Upper lobe of left lung (tissue), 6 donors: ENCODE data around the gene COL18A1. TPM values are rescaled to one million over a fixed set of nuclear protein-coding genes. Genes with fewer than 3 reads are reported as not detected.
"Not testable (repeated sequence)": the region's sequence is repeated elsewhere in the genome, so short reads cannot be mapped to it uniquely, and the experiment has no call there.

Source experiments
- ATAC-seq, 2 donors: fragments of 200-7000 bp; cut with Tn5 transposase; one replicate each; pipeline ENCODE4 v1.9.1; 2022; ENCODE audit warnings: mild to moderate bottlenecking in 2 of 2, moderate library complexity in 2 of 2; ENCODE audit not compliant: low FRiP score in 2 of 2
- DNase-seq, 2 donors: peaks; one replicate each; pipeline ENCODE4 v3.0.0-alpha.2; 2019 to 2020
- H3K27ac ChIP-seq, 4 donors: fragments of 200-600 bp; sonication (generic); one replicate each; pipeline ENCODE4 v1.5.1; 2016 to 2019
- H3K27me3 ChIP-seq, 4 donors: fragments of 200-600 bp; sonication (generic); one replicate each; pipeline ENCODE4 v1.5.1; 2017 to 2019
- H3K36me3 ChIP-seq, 4 donors: fragments of 200-600 bp; sonication (generic); one replicate each; pipeline ENCODE4 v1.5.1; 2016 to 2019
- H3K4me1 ChIP-seq, 4 donors: fragments of 200-600 bp; sonication (generic); one replicate each; pipeline ENCODE4 v1.5.1; 2018 to 2019
- H3K4me3 ChIP-seq, 4 donors: fragments of 200-600 bp; sonication (generic); one replicate each; pipeline ENCODE4 v1.5.1; 2017 to 2019; ENCODE audit warnings: mild to moderate bottlenecking in 2 of 4, moderate library complexity in 1 of 4
- H3K9me3 ChIP-seq, 4 donors: fragments of 200-600 bp; sonication (generic); one replicate each; pipeline ENCODE4 v1.5.1; 2018 to 2019
- CTCF ChIP-seq, 6 experiments: fragments of 450-650 bp in 4 of 6; fragments of 200-600 bp in 2 of 6; sonication (generic) in 2 of 6; IDR thresholded peaks; one replicate each; pipeline ENCODE4 v1.5.1; 2016 to 2019; ENCODE audit warnings: antibody characterized with exemption in 6 of 6
- EP300 ChIP-seq, 4 donors: sonication (generic); formaldehyde crosslinking; IDR thresholded peaks; one replicate each; pipeline ENCODE4 v1.5.1; 2017; ENCODE audit warnings: antibody characterized with exemption in 4 of 4, control low read depth in 2 of 4
- POLR2A ChIP-seq, 4 donors: fragments of 450-650 bp; IDR thresholded peaks; one replicate each; pipeline ENCODE4 v1.5.1; 2016 to 2017; ENCODE audit warnings: antibody characterized with exemption in 4 of 4, mild to moderate bottlenecking in 2 of 4
- POLR2AphosphoS5 ChIP-seq, 2 donors: sonication (generic); formaldehyde crosslinking; IDR thresholded peaks; one replicate each; pipeline ENCODE4 v1.5.1; 2017; ENCODE audit warnings: antibody characterized with exemption in 2 of 2
- whole genome bisulfite sequencing, 2 donors: methylation state at CpG; one replicate each; pipeline ENCODE4 v1.1.5; 2017 to 2018; 5-methylcytosine and 5-hydroxymethylcytosine counted together
- total RNA-seq, 6 donors: library from RNA; depleted of rRNA in 4 of 6; stranded (reverse); fragments of >200 nt in 4 of 6; gene quantifications; one replicate each; pipeline versions ENCODE4 v1.1.0 to v1.2.1, GENCODE V29; 2016 to 2021
- donor health status: DM: no; HTN: no; CAD: no; lungs with moderate emphysema.
- donor health status: DM: no; HTN: yes; CAD: no; lungs with severe emphysema.

The COL18A1 gene
- total RNA-seq, 6 donors from 2014 or later = 34.5 to 138 (median 70.5) TPM

GRCh38 chr21:45525910-45526306 lies 120.9 kb downstream of the COL18A1 start:
- H3K27ac ChIP-seq = peak overlapping the region in 1 of 4 donors; percentile 58
- TF ChIP-seq POLR2AphosphoS5 (IDR thresholded peaks at IDR 0.05) (no peak), POLR2A (IDR thresholded peaks at IDR 0.05) (no peak), EP300 (IDR thresholded peaks at IDR 0.05) (no peak), CTCF (IDR thresholded peaks at IDR 0.05) (no peak)
- ATAC-seq (no peak), DNase-seq (peak in 1 of 2 donors; percentile 62)
- WGBS, 2 donors = 91 to 97% methylated on average over 10 to 11 of the region's 11 CpGs
- no peaks in the 10 kb centered on the region for H3K27me3 ChIP-seq
- peaks cover 0 to 18% (median 8%) of the 10 kb centered on the region in 4 donors for H3K4me1 ChIP-seq
- H3K9me3 ChIP-seq = peaks cover 0 to 8% (median 5%) of the 10 kb centered on the region in 4 donors
- no peak overlapping the region for H3K4me3 ChIP-seq
- H3K36me3 ChIP-seq = peaks cover 0 to 21% (median 7%) of the 10 kb centered on the region in 4 donors

- Histone ChIP-seq H3K36me3 (peaks cover 0 to 29% (median 10%) of the 10 kb centered on the region in 4 donors), H3K27ac (peak overlapping the region in 3 of 4 donors; percentile 21 to 75 (median 70)), H3K4me1 (peaks cover 0 to 18% (median 8%) of the 10 kb centered on the region in 4 donors)
- ATAC-seq (peak; percentile 7 to 72), DNase-seq (peak; percentile 91)
- H3K9me3 ChIP-seq, H3K4me3 ChIP-seq, H3K27me3 ChIP-seq: not testable (repeated sequence)
- 81 to 83% methylated on average over 12 to 15 of the region's 19 CpGs for WGBS, 2 donors
- TF ChIP-seq CTCF (IDR thresholded peaks at IDR 0.05) = peak in 3 of 6 experiments; percentile 16 to 38 (median 31)
Observed at GRCh38 chr21:45527151-45527999, 122.4 kb downstream of the COL18A1 start.

- H3K4me3 ChIP-seq = no peak overlapping the region
- TF ChIP-seq POLR2A (IDR thresholded peaks at IDR 0.05) (no peak), POLR2AphosphoS5 (IDR thresholded peaks at IDR 0.05) (no peak), EP300 (IDR thresholded peaks at IDR 0.05) (no peak), CTCF (IDR thresholded peaks at IDR 0.05) (no peak)
- WGBS, 2 donors = 71 to 85% methylated on average over 17 to 18 of the region's 18 CpGs
- DNase-seq (peak; percentile 64 to 71), ATAC-seq (peak in 1 of 2 donors; percentile 52)
- peaks cover 3 to 24% (median 14%) of the 10 kb centered on the region in 4 donors for H3K4me1 ChIP-seq
- H3K27ac ChIP-seq = peak overlapping the region; percentile 21 to 75 (median 66)
- H3K9me3 ChIP-seq = no peaks in the 10 kb centered on the region
- peaks cover 0 to 29% (median 10%) of the 10 kb centered on the region in 4 donors for H3K36me3 ChIP-seq
- no peaks in the 10 kb centered on the region for H3K27me3 ChIP-seq
Observed at GRCh38 chr21:45528028-45528705, 123.2 kb downstream of the COL18A1 start.

GRCh38 chr21:45528981-45529784 lies 124.2 kb downstream of the COL18A1 start:
- DNase-seq (peak in 1 of 2 donors; percentile 70), ATAC-seq (peak in 1 of 2 donors; percentile 6)
- Histone ChIP-seq H3K27me3 (no peaks in the 10 kb centered on the region), H3K4me1 (peaks cover 6 to 34% (median 18%) of the 10 kb centered on the region in 4 donors), H3K4me3 (no peak overlapping the region), H3K27ac (peak overlapping the region in 3 of 4 donors; percentile 61 to 75 (median 70)), H3K9me3 (no peaks in the 10 kb centered on the region), H3K36me3 (peaks cover 0 to 29% (median 8%) of the 10 kb centered on the region in 4 donors)
- 88 to 92% methylated on average over 20 of the region's 20 CpGs for WGBS, 2 donors
- TF ChIP-seq POLR2A (IDR thresholded peaks at IDR 0.05) (no peak), POLR2AphosphoS5 (IDR thresholded peaks at IDR 0.05) (no peak), EP300 (IDR thresholded peaks at IDR 0.05) (no peak), CTCF (IDR thresholded peaks at IDR 0.05) (no peak)
